ENCODE measurements around the gene FRMD4A.
"Not testable (repeated sequence)": the region's sequence is repeated elsewhere in the genome, so short reads cannot be mapped to it uniquely, and the experiment has no call there.

FRMD4A gene

DNA sequence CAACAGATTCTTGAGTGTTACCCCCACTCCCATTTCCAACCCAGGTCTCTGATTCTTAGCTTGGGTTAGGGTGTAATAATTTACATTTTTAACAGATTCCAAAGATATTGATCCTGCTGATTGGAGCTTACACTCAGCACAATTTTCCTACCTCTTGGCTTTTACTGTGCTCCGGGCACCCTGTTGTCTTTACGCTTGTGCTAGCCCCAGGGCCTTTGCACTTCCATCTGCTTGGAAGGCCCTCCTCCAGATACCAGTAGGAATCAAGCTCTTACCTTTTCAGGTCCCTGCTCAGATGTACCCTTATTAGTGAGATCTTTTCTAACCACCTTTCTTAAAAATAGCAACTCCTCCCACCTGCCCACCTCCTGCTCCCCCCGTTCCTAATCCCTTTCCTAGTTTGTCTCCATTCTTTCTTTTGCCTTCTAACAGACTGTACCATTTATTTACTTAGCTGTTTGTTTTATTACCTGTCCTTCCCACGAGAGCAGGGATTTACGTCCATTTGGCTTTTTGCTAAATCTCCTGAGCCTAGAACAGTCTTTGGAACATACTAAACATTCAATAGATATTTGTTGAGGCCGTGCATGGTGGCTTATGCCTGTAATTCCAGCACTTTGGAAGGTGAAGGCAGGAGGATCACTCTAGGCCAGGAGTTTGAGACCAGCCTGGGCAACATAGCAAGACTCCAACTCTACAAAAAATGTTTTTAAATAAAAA is 427.7 kb downstream of the FRMD4A start:
- no peaks in the 10 kb centered on the region for H3K36me3 ChIP-seq (ENCODE audit: insufficient read depth, low read length)
- no peak for ATAC-seq (ENCODE audit: insufficient read depth, low read depth)
- no peaks in the 10 kb centered on the region for H3K9me3 ChIP-seq (ENCODE audit: insufficient read depth, low read length, severe bottlenecking)
- no peak overlapping the region for H3K4me2 ChIP-seq (ENCODE audit: insufficient read depth, low read length)
- H3K27ac ChIP-seq (ENCODE audit: low read length) = no peak overlapping the region
- no peak overlapping the region for H3K4me3 ChIP-seq (ENCODE audit: low read depth in 1 of 2, low read length in 2 of 2)
- no peaks in the 10 kb centered on the region for H3K4me1 ChIP-seq (ENCODE audit: insufficient read depth, low read length)
- no peak overlapping the region for H2AFZ ChIP-seq (ENCODE audit: low read depth, low read length)
- no peaks in the 10 kb centered on the region for H3K79me2 ChIP-seq (ENCODE audit: insufficient read depth, low read length)
- H4K20me1 ChIP-seq (ENCODE audit: insufficient read depth, low read length) = no peaks in the 10 kb centered on the region
- no peak overlapping the region for H3K9ac ChIP-seq (ENCODE audit: low read depth, low read length)
- no peak for TF ChIP-seq EZH2 (IDR thresholded peaks at IDR 0.05; ENCODE audit: borderline replicate concordance, low read depth, low read length, severe bottlenecking)
- TF ChIP-seq, protein P1, sequence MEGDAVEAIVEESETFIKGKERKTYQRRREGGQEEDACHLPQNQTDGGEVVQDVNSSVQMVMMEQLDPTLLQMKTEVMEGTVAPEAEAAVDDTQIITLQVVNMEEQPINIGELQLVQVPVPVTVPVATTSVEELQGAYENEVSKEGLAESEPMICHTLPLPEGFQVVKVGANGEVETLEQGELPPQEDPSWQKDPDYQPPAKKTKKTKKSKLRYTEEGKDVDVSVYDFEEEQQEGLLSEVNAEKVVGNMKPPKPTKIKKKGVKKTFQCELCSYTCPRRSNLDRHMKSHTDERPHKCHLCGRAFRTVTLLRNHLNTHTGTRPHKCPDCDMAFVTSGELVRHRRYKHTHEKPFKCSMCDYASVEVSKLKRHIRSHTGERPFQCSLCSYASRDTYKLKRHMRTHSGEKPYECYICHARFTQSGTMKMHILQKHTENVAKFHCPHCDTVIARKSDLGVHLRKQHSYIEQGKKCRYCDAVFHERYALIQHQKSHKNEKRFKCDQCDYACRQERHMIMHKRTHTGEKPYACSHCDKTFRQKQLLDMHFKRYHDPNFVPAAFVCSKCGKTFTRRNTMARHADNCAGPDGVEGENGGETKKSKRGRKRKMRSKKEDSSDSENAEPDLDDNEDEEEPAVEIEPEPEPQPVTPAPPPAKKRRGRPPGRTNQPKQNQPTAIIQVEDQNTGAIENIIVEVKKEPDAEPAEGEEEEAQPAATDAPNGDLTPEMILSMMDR (IDR thresholded peaks at IDR 0.05; ENCODE audit: borderline replicate concordance, extremely low read depth, low read length, poor library complexity, severe bottlenecking) = no peak
- peaks cover 3% of the 10 kb centered on the region for H3K27me3 ChIP-seq (ENCODE audit: insufficient read depth, low read length, poor library complexity)
- DNase-seq = no peak

DNA sequence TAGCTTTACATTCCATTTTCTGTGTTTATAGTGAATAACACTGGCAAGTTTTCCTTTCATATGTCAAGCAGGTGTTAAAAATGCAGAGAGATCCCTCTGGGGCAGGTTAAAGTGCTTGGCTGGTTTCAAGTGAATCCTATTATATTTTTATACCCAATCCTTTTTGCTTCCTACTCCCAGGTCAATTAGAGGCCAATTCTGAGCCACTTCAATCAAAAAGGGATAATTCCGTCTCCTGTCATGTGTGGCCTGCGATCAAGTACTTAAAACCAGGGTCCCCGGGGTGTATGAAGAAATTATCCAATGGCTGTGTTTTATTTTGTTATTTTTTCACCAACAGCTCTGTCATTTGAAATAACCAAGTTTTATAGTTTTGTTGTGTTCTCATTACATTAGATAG is 430.8 kb downstream of the FRMD4A start:
- H3K9me3 ChIP-seq (ENCODE audit: insufficient read depth, low read length, severe bottlenecking) = no peaks in the 10 kb centered on the region
- H3K79me2 ChIP-seq (ENCODE audit: insufficient read depth, low read length) = no peaks in the 10 kb centered on the region
- no peaks in the 10 kb centered on the region for H3K27me3 ChIP-seq (ENCODE audit: insufficient read depth, low read length, poor library complexity)
- DNase-seq = no peak
- H3K27ac ChIP-seq (ENCODE audit: low read length) = no peak overlapping the region
- TF ChIP-seq EZH2 (IDR thresholded peaks at IDR 0.05; ENCODE audit: borderline replicate concordance, low read depth, low read length, severe bottlenecking) = no peak
- TF ChIP-seq, protein P1 (IDR thresholded peaks at IDR 0.05; ENCODE audit: borderline replicate concordance, extremely low read depth, low read length, poor library complexity, severe bottlenecking) = no peak
- H4K20me1 ChIP-seq (ENCODE audit: insufficient read depth, low read length) = no peaks in the 10 kb centered on the region
- no peak overlapping the region for H3K4me2 ChIP-seq (ENCODE audit: insufficient read depth, low read length)
- H3K9ac ChIP-seq (ENCODE audit: low read depth, low read length) = no peak overlapping the region
- no peaks in the 10 kb centered on the region for H3K4me1 ChIP-seq (ENCODE audit: insufficient read depth, low read length)
- no peaks in the 10 kb centered on the region for H3K36me3 ChIP-seq (ENCODE audit: insufficient read depth, low read length)
- H2AFZ ChIP-seq (ENCODE audit: low read depth, low read length) = no peak overlapping the region
- H3K4me3 ChIP-seq (ENCODE audit: low read depth in 1 of 2, low read length in 2 of 2) = no peak overlapping the region
- ATAC-seq (ENCODE audit: insufficient read depth, low read depth) = no peak

DNA sequence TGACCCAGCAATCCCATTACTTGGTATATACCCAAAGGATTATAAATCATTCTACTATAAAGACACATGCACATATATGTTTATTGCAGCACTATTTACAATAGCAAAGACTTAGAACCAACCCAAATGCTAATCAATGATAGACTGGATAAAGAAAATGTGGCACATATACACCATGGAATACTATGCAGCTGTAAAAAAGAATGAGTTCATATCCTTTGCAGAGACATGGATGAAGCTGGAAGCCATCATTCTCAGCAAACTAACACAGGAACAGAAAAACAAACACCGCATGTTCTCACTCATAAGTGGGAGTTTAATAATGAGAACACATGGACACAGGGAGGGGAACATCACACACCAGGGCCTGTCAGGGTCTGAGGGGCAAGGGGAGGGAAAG is 434.6 kb downstream of the FRMD4A start:
- not testable (repeated sequence) for H3K9ac ChIP-seq (ENCODE audit: low read depth, low read length); ATAC-seq (ENCODE audit: insufficient read depth, low read depth); H3K4me3 ChIP-seq (ENCODE audit: low read depth in 1 of 2, low read length in 2 of 2); H3K4me1 ChIP-seq (ENCODE audit: insufficient read depth, low read length); H3K36me3 ChIP-seq (ENCODE audit: insufficient read depth, low read length); H3K4me2 ChIP-seq (ENCODE audit: insufficient read depth, low read length); H3K27ac ChIP-seq (ENCODE audit: low read length); H3K79me2 ChIP-seq (ENCODE audit: insufficient read depth, low read length); H3K27me3 ChIP-seq (ENCODE audit: insufficient read depth, low read length, poor library complexity); H2AFZ ChIP-seq (ENCODE audit: low read depth, low read length); H4K20me1 ChIP-seq (ENCODE audit: insufficient read depth, low read length); DNase-seq; H3K9me3 ChIP-seq (ENCODE audit: insufficient read depth, low read length, severe bottlenecking)

DNA sequence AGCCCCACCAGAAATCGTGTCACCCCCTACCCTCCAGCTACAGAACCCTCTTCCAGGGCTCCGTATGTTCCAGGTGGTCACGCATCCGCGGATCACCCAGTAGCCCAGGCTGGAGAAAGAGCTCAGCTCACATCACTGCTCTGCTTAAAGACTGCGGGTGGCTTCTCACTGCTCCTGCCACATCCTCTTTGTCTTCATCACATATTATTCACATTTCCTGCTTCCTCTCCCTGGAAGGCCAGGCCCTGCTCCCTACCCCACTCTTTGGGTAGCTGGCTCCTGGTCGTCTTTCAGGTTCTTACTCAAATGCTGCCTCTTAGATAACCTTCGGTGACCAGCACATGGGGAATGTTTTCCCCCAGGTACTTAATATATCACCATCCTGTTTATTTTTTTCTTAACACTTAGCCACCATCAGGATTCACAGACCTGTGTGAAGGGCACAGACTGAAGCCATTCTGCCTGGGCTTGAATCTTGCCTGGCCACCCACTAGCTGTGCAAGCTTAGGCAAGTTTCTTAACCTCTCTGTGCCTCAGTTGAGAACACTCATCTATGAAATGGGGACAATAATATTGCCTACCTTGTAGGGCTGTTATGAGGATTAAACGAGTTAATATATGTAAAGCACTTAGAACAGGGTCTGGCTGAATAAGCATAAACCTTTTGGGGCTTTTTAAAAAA is 436.2 kb downstream of the FRMD4A start:
- Histone ChIP-seq H3K4me1 (ENCODE audit: insufficient read depth, low read length) (no peaks in the 10 kb centered on the region), H4K20me1 (ENCODE audit: insufficient read depth, low read length) (no peaks in the 10 kb centered on the region), H3K4me2 (ENCODE audit: insufficient read depth, low read length) (no peak overlapping the region), H3K79me2 (ENCODE audit: insufficient read depth, low read length) (no peaks in the 10 kb centered on the region), H3K27me3 (ENCODE audit: insufficient read depth, low read length, poor library complexity) (no peaks in the 10 kb centered on the region), H3K4me3 (ENCODE audit: low read depth in 1 of 2, low read length in 2 of 2) (no peak overlapping the region), H3K27ac (ENCODE audit: low read length) (no peak overlapping the region), H3K36me3 (ENCODE audit: insufficient read depth, low read length) (no peaks in the 10 kb centered on the region), H3K9ac (ENCODE audit: low read depth, low read length) (no peak overlapping the region), H3K9me3 (ENCODE audit: insufficient read depth, low read length, severe bottlenecking) (no peaks in the 10 kb centered on the region), H2AFZ (ENCODE audit: low read depth, low read length) (no peak overlapping the region)
- no peak for ATAC-seq (ENCODE audit: insufficient read depth, low read depth)
- TF ChIP-seq, protein P1 (IDR thresholded peaks at IDR 0.05; ENCODE audit: borderline replicate concordance, extremely low read depth, low read length, poor library complexity, severe bottlenecking) = no peak
- TF ChIP-seq EZH2 (IDR thresholded peaks at IDR 0.05; ENCODE audit: borderline replicate concordance, low read depth, low read length, severe bottlenecking) = no peak
- DNase-seq = no peak
